NCI-H2227 (cell line): ENCODE results near the gene RNF169.

Experiments used
- DNase-seq: peaks from one replicate; lab custom pipeline; 2025; ENCODE audit not compliant: unreplicated experiment; lab: John Stamatoyannopoulos, UW

Gene RNF169

GRCh38 chr11:74866557-74866956 lies 117.9 kb downstream of the RNF169 start:
- no peak for DNase-seq

DNA sequence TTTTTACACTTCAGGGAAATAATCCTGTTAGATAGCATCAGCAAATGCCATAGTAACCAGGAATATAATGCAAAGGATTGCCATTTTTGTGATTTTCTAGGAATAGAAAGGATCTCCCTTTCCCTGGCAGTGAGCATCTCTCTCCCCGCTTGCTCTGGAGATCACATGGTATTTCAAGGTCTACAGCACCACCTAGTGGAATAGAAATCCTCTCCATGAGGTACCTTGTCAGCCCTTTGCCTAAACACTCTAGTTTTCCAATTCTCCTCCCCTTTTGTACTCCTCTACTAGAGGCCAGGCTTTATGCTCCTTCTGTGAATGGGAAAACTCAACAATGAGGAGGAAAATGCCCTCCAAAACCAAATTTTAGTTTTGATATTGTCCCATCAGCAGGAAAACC lies 121.8 kb downstream of the RNF169 start:
- DNase-seq = no peak

- DNase-seq = no peak
Measured at GRCh38 chr11:74871037-74871436, 122.4 kb downstream of the RNF169 start.

- DNase-seq = peak; percentile 18
Measured at GRCh38 chr11:74877132-74877531, 128.5 kb downstream of the RNF169 start.
